ENCODE data around the gene CCL20. TPM values are rescaled to one million over a fixed set of nuclear protein-coding genes. Genes with fewer than 3 reads are reported as not detected.

The CCL20 gene
- polyA plus RNA-seq, 1 donor from 2014 or later = not detected

- no peak overlapping the region for H3K4me2 ChIP-seq (ENCODE audit: low read length)
- no peak overlapping the region for H2AFZ ChIP-seq (ENCODE audit: low read depth, low read length)
- no peaks in the 10 kb centered on the region for H3K9me3 ChIP-seq (ENCODE audit: low read length)
- no peaks in the 10 kb centered on the region for H3K27me3 ChIP-seq (ENCODE audit: insufficient read depth, low read depth, low read length)
- no peak overlapping the region for H3K9ac ChIP-seq (ENCODE audit: low read length)
- no peaks in the 10 kb centered on the region for H3K79me2 ChIP-seq (replicated peaks; ENCODE audit: insufficient read depth, low read length)
- no peaks in the 10 kb centered on the region for H3F3A ChIP-seq (ENCODE audit: insufficient read depth, low read length, poor library complexity, severe bottlenecking)
- H4K20me1 ChIP-seq (ENCODE audit: insufficient read depth) = no peaks in the 10 kb centered on the region
- no peaks in the 10 kb centered on the region for H3K9me2 ChIP-seq (ENCODE audit: insufficient read depth, low read length)
- H3K4me3 ChIP-seq (ENCODE audit: low read length) = no peak overlapping the region
- TF ChIP-seq MXI1 (conservative IDR thresholded peaks at IDR 0.05; ENCODE audit: poor library complexity, severe bottlenecking) (no peak), EZH2 (IDR thresholded peaks at IDR 0.05; ENCODE audit: borderline replicate concordance, insufficient read depth, low read length, poor library complexity, severe bottlenecking) (no peak), SMC3 (conservative IDR thresholded peaks at IDR 0.05; ENCODE audit: poor library complexity) (no peak), REST (IDR thresholded peaks at IDR 0.05; ENCODE audit: borderline replicate concordance) (no peak), TAF1 (IDR thresholded peaks at IDR 0.05; ENCODE audit: low read depth) (no peak), CTCF (IDR thresholded peaks at IDR 0.05; ENCODE audit: poor library complexity, severe bottlenecking) (no peak), POLR2AphosphoS5 (IDR thresholded peaks at IDR 0.05) (no peak), RAD21 (conservative IDR thresholded peaks at IDR 0.05) (no peak)
- no peaks in the 10 kb centered on the region for H3K36me3 ChIP-seq (ENCODE audit: insufficient read depth, low read length)
- H3K27ac ChIP-seq (ENCODE audit: low read length) = no peak overlapping the region
Observed at GRCh38 chr2:227772932-227773331, 40.7 kb upstream of the CCL20 start.

- Histone ChIP-seq H3K36me3 (ENCODE audit: insufficient read depth, low read length) (no peaks in the 10 kb centered on the region), H3K9me2 (ENCODE audit: insufficient read depth, low read length) (no peaks in the 10 kb centered on the region), H4K20me1 (ENCODE audit: insufficient read depth) (no peaks in the 10 kb centered on the region), H2AFZ (ENCODE audit: low read depth, low read length) (no peak overlapping the region), H3F3A (ENCODE audit: insufficient read depth, low read length, poor library complexity, severe bottlenecking) (no peaks in the 10 kb centered on the region), H3K27me3 (ENCODE audit: insufficient read depth, low read depth, low read length) (no peaks in the 10 kb centered on the region), H3K27ac (ENCODE audit: low read length) (no peak overlapping the region), H3K79me2 (replicated peaks; ENCODE audit: insufficient read depth, low read length) (no peaks in the 10 kb centered on the region), H3K4me3 (ENCODE audit: low read length) (no peak overlapping the region), H3K9ac (ENCODE audit: low read length) (no peak overlapping the region), H3K9me3 (ENCODE audit: low read length) (no peaks in the 10 kb centered on the region), H3K4me2 (ENCODE audit: low read length) (no peak overlapping the region)
- TF ChIP-seq SMC3 (conservative IDR thresholded peaks at IDR 0.05; ENCODE audit: poor library complexity) = no peak
- no peak for TF ChIP-seq CTCF (IDR thresholded peaks at IDR 0.05; ENCODE audit: poor library complexity, severe bottlenecking)
- no peak for TF ChIP-seq EZH2 (IDR thresholded peaks at IDR 0.05; ENCODE audit: borderline replicate concordance, insufficient read depth, low read length, poor library complexity, severe bottlenecking)
- no peak for TF ChIP-seq MXI1 (conservative IDR thresholded peaks at IDR 0.05; ENCODE audit: poor library complexity, severe bottlenecking)
Observed at GRCh38 chr2:227774011-227774624, 39.5 kb upstream of the CCL20 start.
